A549 (cell line): Measurements from ENCODE around the gene WFS1. TPM values are rescaled to one million over a fixed set of nuclear protein-coding genes. Genes with fewer than 3 reads are reported as not detected.

ENCODE experiments used
- ATAC-seq, 2 experiments: fragments of 200-7000 bp in 1 of 2; fragments of >200 bp in 1 of 2; cut with Nextera tagmentation in 1 of 2; cut with Tn5 transposase in 1 of 2; 3 replicates each; pipeline versions ENCODE4 v1.8.0 to v1.9.1; 2018 to 2020; ENCODE audit warnings: mild to moderate bottlenecking in 1 of 2, moderate library complexity in 1 of 2
- CTCF ChIA-PET: fragments of 300-600 bp; sonication (Branson Sonifier 250); formaldehyde crosslinking; extraction: SDS; loops from one replicate; lab custom pipeline; 2021; ENCODE audit warnings: antibody characterized with exemption, inconsistent platforms; lab: Yijun Ruan, JAX
- POLR2A ChIA-PET: fragments of 350-600 bp; formaldehyde crosslinking; extraction: SDS; loops from one replicate; lab custom pipeline; 2021; ENCODE audit warnings: antibody characterized with exemption, inconsistent platforms; lab: Yijun Ruan, JAX
- DNase-seq, 2 experiments: peaks; one replicate each; pipeline versions ENCODE4 v3.0.0 to v3.0.0-alpha.2; 2011 to 2016; ENCODE audit warnings: low read depth in 1 of 2, low spot score in 1 of 2
- FAIRE-seq: peaks from 2 replicates; lab custom pipeline; 2011; peaks lifted over from hg19 to GRCh38; lab: Jason Lieb, UNC
- H3K27ac ChIP-seq, 2 experiments: fragments of >200 bp; sonication (Bioruptor Twin); formaldehyde crosslinking; 3 replicates each; pipeline ENCODE4 v1.5.1; 2016 to 2017
- H3K4me1 ChIP-seq: fragments of >200 bp; sonication (Bioruptor Twin); formaldehyde crosslinking; 3 replicates; pipeline ENCODE4 v1.6.1; 2016
- H3K4me2 ChIP-seq: fragments of >200 bp; sonication (Bioruptor Twin); formaldehyde crosslinking; 3 replicates; pipeline ENCODE4 v1.6.1; 2016
- H3K4me3 ChIP-seq: fragments of >200 bp; sonication (Bioruptor Twin); formaldehyde crosslinking; 3 replicates; pipeline ENCODE4 v1.5.1; 2016
- H3K9me3 ChIP-seq: fragments of >200 bp; sonication (Bioruptor Twin); formaldehyde crosslinking; 3 replicates; pipeline ENCODE4 v1.6.1; 2016
- BHLHE40 ChIP-seq: IDR thresholded peaks from 2 replicates; pipeline ENCODE4 v1.6.1; 2012; ENCODE audit warnings: low read depth, low read length, inconsistent platforms
- CBX2 ChIP-seq: fragments of 200-600 bp; sonication (generic); IDR thresholded peaks from 2 replicates; pipeline ENCODE4 v1.6.1; 2016; ENCODE audit warnings: low read depth, mild to moderate bottlenecking, borderline replicate concordance
- EHF ChIP-seq: fragments of 250-450 bp; sonication (Bioruptor Pico); IDR thresholded peaks from 2 replicates; pipeline ENCODE4 v1.5.0; 2020; ENCODE audit warnings: mild to moderate bottlenecking
- EP300 ChIP-seq, 2 experiments: fragments of >200 bp; sonication (Bioruptor Twin); formaldehyde crosslinking; IDR thresholded peaks; 2 replicates in 1 of 2; 3 replicates in 1 of 2; pipeline ENCODE4 v1.6.1; 2016 to 2017
- FOSL2 ChIP-seq, 2 experiments: fragments of 450-650 bp in 1 of 2; fragments of >200 bp in 1 of 2; sonication (Bioruptor Twin) in 1 of 2; formaldehyde crosslinking; IDR thresholded peaks; 2 replicates each; pipeline versions ENCODE4 v1.5.0 to v1.6.1; 2016 to 2020; ENCODE audit warnings: mild to moderate bottlenecking in 1 of 2, moderate library complexity in 1 of 2
- GATA3 ChIP-seq: IDR thresholded peaks from 2 replicates; pipeline ENCODE4 v1.6.1; 2012; ENCODE audit warnings: borderline replicate concordance
- HDAC2 ChIP-seq: fragments of 200-600 bp; sonication (generic); IDR thresholded peaks from 2 replicates; pipeline ENCODE4 v1.6.1; 2016
- HOXB5 ChIP-seq: fragments of 250-450 bp; sonication (Bioruptor Pico); IDR thresholded peaks from 2 replicates; pipeline ENCODE4 v1.5.0; 2020; ENCODE audit warnings: mild to moderate bottlenecking, moderate library complexity
- JUNB ChIP-seq: fragments of >200 bp; sonication (Bioruptor Twin); formaldehyde crosslinking; IDR thresholded peaks from 2 replicates; pipeline ENCODE4 v1.6.1; 2016
- KDM5A ChIP-seq: fragments of 200-600 bp; sonication (generic); IDR thresholded peaks from 2 replicates; pipeline ENCODE4 v1.6.1; 2016; ENCODE audit warnings: antibody characterized with exemption, mild to moderate bottlenecking
- NPAS2 ChIP-seq: fragments of 250-450 bp; sonication (Bioruptor Pico); IDR thresholded peaks from 2 replicates; pipeline ENCODE4 v1.8.0; 2022; ENCODE audit warnings: mild to moderate bottlenecking, moderate library complexity, borderline replicate concordance
- RCOR1 ChIP-seq: fragments of 150-350 bp; IDR thresholded peaks from 2 replicates; pipeline ENCODE4 v1.6.1; 2014; ENCODE audit warnings: antibody characterized with exemption, low read length, low read depth
- ZFP36 ChIP-seq: fragments of 450-650 bp; IDR thresholded peaks from 2 replicates; pipeline ENCODE4 v1.6.1; 2014; ENCODE audit warnings: borderline replicate concordance; ENCODE audit not compliant: partially characterized antibody
- WGBS: methylation state at CpG from one replicate; pipeline ENCODE4 v1.1.6; 2017; ENCODE audit errors: missing lambda C conversion rate; 5-methylcytosine and 5-hydroxymethylcytosine counted together
- polyA plus RNA-seq, 4 experiments: library from polyadenylated mRNA; depleted of rRNA in 3 of 4; stranded (reverse); fragments of >200 nt; fragmentation: RNase III in 1 of 4; extraction: RNeasy Plus Mini Kit Qiagen cat#74134 plus additional on column Dnase treatment in 1 of 4; gene quantifications; 2 replicates in 3 of 4; 3 replicates in 1 of 4; pipeline ENCODE4 v1.2.3, GENCODE V29; 2011 to 2017
- TF ChIP-seq, protein P1 (sequence below): fragments of >200 bp; sonication (Bioruptor Twin); formaldehyde crosslinking; IDR thresholded peaks from 3 replicates; pipeline ENCODE4 v1.5.1; 2016
- TF ChIP-seq, protein P2 (sequence below): IDR thresholded peaks from 2 replicates; pipeline ENCODE4 v1.6.1; 2012; ENCODE audit warnings: low read depth, borderline replicate concordance
- TF ChIP-seq, protein P3 (sequence below): fragments of 150-350 bp; IDR thresholded peaks from 2 replicates; pipeline ENCODE4 v1.6.1; 2014; ENCODE audit warnings: low read depth, mild to moderate bottlenecking, low read length
- TF ChIP-seq, protein P4 (sequence below): fragments of >200 bp; sonication (Bioruptor Twin); formaldehyde crosslinking; IDR thresholded peaks from 3 replicates; pipeline ENCODE4 v1.6.1; 2016
- TF ChIP-seq, protein P5 (sequence below): IDR thresholded peaks from 2 replicates; pipeline ENCODE4 v1.6.1; 2012
- TF ChIP-seq, protein P6 (sequence below): IDR thresholded peaks from 2 replicates; pipeline ENCODE4 v1.6.1; 2012

Gene WFS1
- polyA plus RNA-seq, 2 of the 4 experiments (the other 2 are of a cell fraction), result 8.8 to 13.6 TPM

DNA sequence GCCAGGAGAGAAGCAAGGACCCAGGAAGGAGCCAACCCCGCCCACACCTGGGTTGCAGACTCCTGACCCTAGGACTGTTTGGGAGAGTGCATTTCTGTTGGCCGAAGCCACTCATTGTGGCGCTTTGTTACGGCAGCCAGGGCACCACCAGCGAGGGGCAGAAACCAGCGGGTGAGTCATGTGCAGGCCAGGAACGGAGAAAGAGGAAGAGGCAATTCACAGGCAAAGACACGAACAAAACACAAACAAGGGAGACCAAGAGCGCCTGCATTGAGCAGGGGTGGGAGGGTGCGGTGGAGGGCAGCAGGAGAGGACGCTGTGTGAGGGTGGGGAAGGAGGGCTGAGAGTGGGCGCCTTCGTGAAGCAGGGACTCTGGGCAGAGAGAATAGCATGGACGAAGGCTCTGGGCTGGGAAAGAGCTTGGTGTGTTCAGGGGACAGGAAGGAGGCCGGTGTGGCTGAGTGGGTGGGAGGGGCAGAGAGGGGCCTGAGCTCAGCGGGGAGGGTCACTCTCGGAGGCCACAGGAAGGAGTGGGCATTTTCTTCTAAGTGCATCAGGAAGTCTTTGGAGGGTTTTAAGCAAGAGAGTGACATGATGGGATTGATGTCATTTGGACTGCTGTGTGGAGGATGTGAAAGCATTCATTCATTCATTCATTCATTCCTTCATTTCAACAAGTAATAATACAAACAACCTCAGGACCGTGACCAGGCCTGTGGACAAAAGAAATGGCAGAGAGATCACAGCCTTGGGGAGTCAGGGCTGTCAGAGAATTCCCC is 12.2 kb upstream of the WFS1 start (continued):
- TF ChIP-seq KDM5A (no peak), HDAC2 (no peak), FOSL2 (IDR thresholded peaks at IDR 0.05) (no peak), FOSL2 (CRISPR knock-in tag; IDR thresholded peaks at IDR 0.05) (no peak)
- TF ChIP-seq, protein P1, sequence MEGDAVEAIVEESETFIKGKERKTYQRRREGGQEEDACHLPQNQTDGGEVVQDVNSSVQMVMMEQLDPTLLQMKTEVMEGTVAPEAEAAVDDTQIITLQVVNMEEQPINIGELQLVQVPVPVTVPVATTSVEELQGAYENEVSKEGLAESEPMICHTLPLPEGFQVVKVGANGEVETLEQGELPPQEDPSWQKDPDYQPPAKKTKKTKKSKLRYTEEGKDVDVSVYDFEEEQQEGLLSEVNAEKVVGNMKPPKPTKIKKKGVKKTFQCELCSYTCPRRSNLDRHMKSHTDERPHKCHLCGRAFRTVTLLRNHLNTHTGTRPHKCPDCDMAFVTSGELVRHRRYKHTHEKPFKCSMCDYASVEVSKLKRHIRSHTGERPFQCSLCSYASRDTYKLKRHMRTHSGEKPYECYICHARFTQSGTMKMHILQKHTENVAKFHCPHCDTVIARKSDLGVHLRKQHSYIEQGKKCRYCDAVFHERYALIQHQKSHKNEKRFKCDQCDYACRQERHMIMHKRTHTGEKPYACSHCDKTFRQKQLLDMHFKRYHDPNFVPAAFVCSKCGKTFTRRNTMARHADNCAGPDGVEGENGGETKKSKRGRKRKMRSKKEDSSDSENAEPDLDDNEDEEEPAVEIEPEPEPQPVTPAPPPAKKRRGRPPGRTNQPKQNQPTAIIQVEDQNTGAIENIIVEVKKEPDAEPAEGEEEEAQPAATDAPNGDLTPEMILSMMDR, result no peak
- TF ChIP-seq, all 56 proteins: peak for 0

DNA sequence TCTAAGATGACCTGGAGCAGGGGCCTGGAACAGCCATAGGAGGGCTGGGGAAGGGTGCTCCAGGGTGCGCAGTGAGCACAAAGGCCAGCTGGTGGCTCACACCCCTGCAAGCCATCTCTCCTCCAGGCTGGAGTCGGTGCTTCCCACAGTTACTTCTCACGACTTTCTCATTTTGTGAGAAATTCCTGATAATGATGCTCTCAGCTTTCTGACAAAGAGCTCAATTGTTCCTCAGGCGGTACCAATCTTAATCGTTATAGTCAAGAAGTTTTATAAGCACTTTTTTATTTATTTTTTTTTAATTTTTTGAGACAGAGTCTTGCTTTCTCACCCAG is 11.7 kb upstream of the WFS1 start:
- H3K4me1 ChIP-seq, result no peaks in the 10 kb centered on the region
- no peak for DNase-seq
- 79% methylated on average over 5 of the region's 5 CpGs for WGBS
- FAIRE-seq, result no peak
- POLR2A ChIA-PET, result no interaction called here
- H3K4me3 ChIP-seq, result no peak overlapping the region
- no peak overlapping the region for H3K27ac ChIP-seq
- no peak overlapping the region for H3K4me2 ChIP-seq
- H3K9me3 ChIP-seq, result no peaks in the 10 kb centered on the region
- CTCF ChIA-PET, result interaction anchor here (0.5 to 17.5 kb wide), 3 partner anchors 13 to 1210 kb away, joined by 3 to 408 read pairs (median 5); no protein-coding TSS in a partner anchor
- TF ChIP-seq FOSL2 (IDR thresholded peaks at IDR 0.05), result no peak
- no peak for TF ChIP-seq FOSL2 (CRISPR knock-in tag; IDR thresholded peaks at IDR 0.05)
- TF ChIP-seq NPAS2 (CRISPR knock-in tag), result no peak
- no peak for TF ChIP-seq ZFP36
- TF ChIP-seq, protein P2, sequence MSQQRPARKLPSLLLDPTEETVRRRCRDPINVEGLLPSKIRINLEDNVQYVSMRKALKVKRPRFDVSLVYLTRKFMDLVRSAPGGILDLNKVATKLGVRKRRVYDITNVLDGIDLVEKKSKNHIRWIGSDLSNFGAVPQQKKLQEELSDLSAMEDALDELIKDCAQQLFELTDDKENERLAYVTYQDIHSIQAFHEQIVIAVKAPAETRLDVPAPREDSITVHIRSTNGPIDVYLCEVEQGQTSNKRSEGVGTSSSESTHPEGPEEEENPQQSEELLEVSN, result no peak
- no peak for TF ChIP-seq EP300 (IDR thresholded peaks at IDR 0.05)
- no peak for TF ChIP-seq GATA3
- TF ChIP-seq, protein P3, sequence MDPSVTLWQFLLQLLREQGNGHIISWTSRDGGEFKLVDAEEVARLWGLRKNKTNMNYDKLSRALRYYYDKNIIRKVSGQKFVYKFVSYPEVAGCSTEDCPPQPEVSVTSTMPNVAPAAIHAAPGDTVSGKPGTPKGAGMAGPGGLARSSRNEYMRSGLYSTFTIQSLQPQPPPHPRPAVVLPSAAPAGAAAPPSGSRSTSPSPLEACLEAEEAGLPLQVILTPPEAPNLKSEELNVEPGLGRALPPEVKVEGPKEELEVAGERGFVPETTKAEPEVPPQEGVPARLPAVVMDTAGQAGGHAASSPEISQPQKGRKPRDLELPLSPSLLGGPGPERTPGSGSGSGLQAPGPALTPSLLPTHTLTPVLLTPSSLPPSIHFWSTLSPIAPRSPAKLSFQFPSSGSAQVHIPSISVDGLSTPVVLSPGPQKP, result no peak
- TF ChIP-seq HOXB5 (CRISPR knock-in tag), result no peak
- TF ChIP-seq CBX2, result no peak
- no peak for TF ChIP-seq JUNB
- no peak for TF ChIP-seq RCOR1
- TF ChIP-seq, protein P4, sequence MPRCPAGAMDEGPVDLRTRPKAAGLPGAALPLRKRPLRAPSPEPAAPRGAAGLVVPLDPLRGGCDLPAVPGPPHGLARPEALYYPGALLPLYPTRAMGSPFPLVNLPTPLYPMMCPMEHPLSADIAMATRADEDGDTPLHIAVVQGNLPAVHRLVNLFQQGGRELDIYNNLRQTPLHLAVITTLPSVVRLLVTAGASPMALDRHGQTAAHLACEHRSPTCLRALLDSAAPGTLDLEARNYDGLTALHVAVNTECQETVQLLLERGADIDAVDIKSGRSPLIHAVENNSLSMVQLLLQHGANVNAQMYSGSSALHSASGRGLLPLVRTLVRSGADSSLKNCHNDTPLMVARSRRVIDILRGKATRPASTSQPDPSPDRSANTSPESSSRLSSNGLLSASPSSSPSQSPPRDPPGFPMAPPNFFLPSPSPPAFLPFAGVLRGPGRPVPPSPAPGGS, result no peak
- TF ChIP-seq, protein P5, sequence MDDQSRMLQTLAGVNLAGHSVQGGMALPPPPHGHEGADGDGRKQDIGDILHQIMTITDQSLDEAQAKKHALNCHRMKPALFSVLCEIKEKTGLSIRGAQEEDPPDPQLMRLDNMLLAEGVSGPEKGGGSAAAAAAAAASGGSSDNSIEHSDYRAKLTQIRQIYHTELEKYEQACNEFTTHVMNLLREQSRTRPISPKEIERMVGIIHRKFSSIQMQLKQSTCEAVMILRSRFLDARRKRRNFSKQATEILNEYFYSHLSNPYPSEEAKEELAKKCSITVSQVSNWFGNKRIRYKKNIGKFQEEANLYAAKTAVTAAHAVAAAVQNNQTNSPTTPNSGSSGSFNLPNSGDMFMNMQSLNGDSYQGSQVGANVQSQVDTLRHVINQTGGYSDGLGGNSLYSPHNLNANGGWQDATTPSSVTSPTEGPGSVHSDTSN, result no peak
- no peak for TF ChIP-seq BHLHE40
- TF ChIP-seq, protein P6, sequence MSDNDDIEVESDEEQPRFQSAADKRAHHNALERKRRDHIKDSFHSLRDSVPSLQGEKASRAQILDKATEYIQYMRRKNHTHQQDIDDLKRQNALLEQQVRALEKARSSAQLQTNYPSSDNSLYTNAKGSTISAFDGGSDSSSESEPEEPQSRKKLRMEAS, result no peak
- TF ChIP-seq EHF, result no peak
- TF ChIP-seq, all 56 proteins: peak for 0
- ATAC-seq, result no peak
